ENCODE results near the gene C21orf58.
"Not testable (repeated sequence)": the region's sequence is repeated elsewhere in the genome, so short reads cannot be mapped to it uniquely, and the experiment has no call there.

The C21orf58 gene

GRCh38 chr21:46312949-46313348, 10.7 kb downstream of the C21orf58 start:
- no peak overlapping the region for H2AFZ ChIP-seq (ENCODE audit: insufficient read depth, low read length, poor library complexity)
- no peak for DNase-seq
- no peak overlapping the region for H3K9ac ChIP-seq (ENCODE audit: low read length)
- H3K23ac ChIP-seq (ENCODE audit: low read length): no peak overlapping the region
- H3K27ac ChIP-seq (ENCODE audit: low read depth, low read length): no peak overlapping the region
- H3K9me3 ChIP-seq (ENCODE audit: insufficient read depth, low read depth, low read length): no peaks in the 10 kb centered on the region
- no peak overlapping the region for H3K4me3 ChIP-seq (ENCODE audit: low read depth, low read length)
- no peak overlapping the region for H4K8ac ChIP-seq (ENCODE audit: low read depth, low read length)
- H3K27me3 ChIP-seq (ENCODE audit: insufficient read depth, low read length): no peaks in the 10 kb centered on the region
- no peak overlapping the region for H2BK5ac ChIP-seq (ENCODE audit: low read depth, low read length, poor library complexity)
- no peaks in the 10 kb centered on the region for H3K79me1 ChIP-seq (ENCODE audit: low read length)
- H3K36me3 ChIP-seq (ENCODE audit: control insufficient read depth in 1 of 2, insufficient read depth in 2 of 2, low read length in 2 of 2): peaks cover 24% of the 10 kb centered on the region in 2 experiments
- no CpG with 5 or more reads among the region's 5 CpGs for WGBS (ENCODE audit: extremely low coverage, insufficient coverage, insufficient read length)
- H2AK5ac ChIP-seq (ENCODE audit: low read length): no peak overlapping the region
- H3K4me2 ChIP-seq (ENCODE audit: low read length): no peak overlapping the region
- H3K4me1 ChIP-seq (ENCODE audit: control insufficient read depth in 1 of 2, insufficient read depth in 2 of 2, low read length in 2 of 2): peaks cover 0 to 1% of the 10 kb centered on the region in 2 experiments
- no peak overlapping the region for H3K18ac ChIP-seq (ENCODE audit: low read length)
- no peak overlapping the region for H3K14ac ChIP-seq (ENCODE audit: low read length)
- no peak overlapping the region for H4K12ac ChIP-seq (ENCODE audit: low read depth, low read length)
- H4K91ac ChIP-seq (ENCODE audit: low read depth, low read length): no peak overlapping the region
- no peak overlapping the region for H2BK12ac ChIP-seq (ENCODE audit: low read length)
- H2BK120ac ChIP-seq (ENCODE audit: insufficient read depth, low read length, poor library complexity): no peak overlapping the region
- no peak overlapping the region for H3K4ac ChIP-seq (ENCODE audit: low read depth, low read length)
- H3K79me2 ChIP-seq (ENCODE audit: control insufficient read depth, insufficient read depth, low read length, poor library complexity): no peaks in the 10 kb centered on the region

- H2AK5ac ChIP-seq (ENCODE audit: low read length): no peak overlapping the region
- no peak overlapping the region for H4K91ac ChIP-seq (ENCODE audit: low read depth, low read length)
- H2AFZ ChIP-seq (ENCODE audit: insufficient read depth, low read length, poor library complexity): no peak overlapping the region
- H3K4me3 ChIP-seq (ENCODE audit: low read depth, low read length): no peak overlapping the region
- no peaks in the 10 kb centered on the region for H3K79me2 ChIP-seq (ENCODE audit: control insufficient read depth, insufficient read depth, low read length, poor library complexity)
- H4K8ac ChIP-seq (ENCODE audit: low read depth, low read length): no peak overlapping the region
- peaks cover 24% of the 10 kb centered on the region in 2 experiments for H3K36me3 ChIP-seq (ENCODE audit: control insufficient read depth in 1 of 2, insufficient read depth in 2 of 2, low read length in 2 of 2)
- H3K79me1 ChIP-seq (ENCODE audit: low read length): no peaks in the 10 kb centered on the region
- no peak overlapping the region for H3K14ac ChIP-seq (ENCODE audit: low read length)
- H3K4ac ChIP-seq (ENCODE audit: low read depth, low read length): no peak overlapping the region
- H3K23ac ChIP-seq (ENCODE audit: low read length): no peak overlapping the region
- no peak overlapping the region for H2BK5ac ChIP-seq (ENCODE audit: low read depth, low read length, poor library complexity)
- no peaks in the 10 kb centered on the region for H3K9me3 ChIP-seq (ENCODE audit: insufficient read depth, low read depth, low read length)
- H3K27me3 ChIP-seq (ENCODE audit: insufficient read depth, low read length): no peaks in the 10 kb centered on the region
- no peak overlapping the region for H3K4me2 ChIP-seq (ENCODE audit: low read length)
- DNase-seq: no peak
- no peak overlapping the region for H2BK120ac ChIP-seq (ENCODE audit: insufficient read depth, low read length, poor library complexity)
- no peak overlapping the region for H2BK12ac ChIP-seq (ENCODE audit: low read length)
- H3K4me1 ChIP-seq (ENCODE audit: control insufficient read depth in 1 of 2, insufficient read depth in 2 of 2, low read length in 2 of 2): no peaks in the 10 kb centered on the region
- no peak overlapping the region for H3K9ac ChIP-seq (ENCODE audit: low read length)
- no peak overlapping the region for H3K18ac ChIP-seq (ENCODE audit: low read length)
- H4K12ac ChIP-seq (ENCODE audit: low read depth, low read length): no peak overlapping the region
- no peak overlapping the region for H3K27ac ChIP-seq (ENCODE audit: low read depth, low read length)
These were observed 12.1 kb downstream of the C21orf58 start for GRCh38 chr21:46311568-46311967.

DNA sequence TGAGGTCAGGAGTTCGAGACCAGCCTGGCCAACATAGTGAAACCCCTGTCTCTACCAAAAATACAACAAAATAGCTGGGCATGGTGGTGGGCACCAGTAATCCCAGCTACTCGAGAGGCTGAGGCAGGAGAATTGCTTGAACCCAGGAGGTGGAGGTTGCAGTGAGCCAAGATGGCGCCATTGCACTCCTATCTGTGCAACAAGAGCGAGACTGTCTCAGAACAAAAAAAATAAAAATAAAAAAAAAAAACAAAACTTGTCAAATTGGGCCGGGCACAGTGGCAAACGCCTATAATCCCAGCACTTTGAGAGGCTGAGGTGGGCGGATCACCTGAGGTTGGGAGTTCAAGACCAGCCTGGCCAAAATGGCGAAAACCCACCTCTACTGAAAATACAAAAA, 13.4 kb downstream of the C21orf58 start:
- H4K12ac ChIP-seq (ENCODE audit: low read depth, low read length); H4K8ac ChIP-seq (ENCODE audit: low read depth, low read length); H3K18ac ChIP-seq (ENCODE audit: low read length); H3K27me3 ChIP-seq (ENCODE audit: insufficient read depth, low read length); H4K91ac ChIP-seq (ENCODE audit: low read depth, low read length); H3K23ac ChIP-seq (ENCODE audit: low read length); H3K4me3 ChIP-seq (ENCODE audit: low read depth, low read length); H2BK5ac ChIP-seq (ENCODE audit: low read depth, low read length, poor library complexity); H2AFZ ChIP-seq (ENCODE audit: insufficient read depth, low read length, poor library complexity); H3K79me1 ChIP-seq (ENCODE audit: low read length); H2BK12ac ChIP-seq (ENCODE audit: low read length); H3K4me2 ChIP-seq (ENCODE audit: low read length); H3K4ac ChIP-seq (ENCODE audit: low read depth, low read length); H3K4me1 ChIP-seq (ENCODE audit: control insufficient read depth in 1 of 2, insufficient read depth in 2 of 2, low read length in 2 of 2); H3K79me2 ChIP-seq (ENCODE audit: control insufficient read depth, insufficient read depth, low read length, poor library complexity); H3K9ac ChIP-seq (ENCODE audit: low read length); DNase-seq; H2AK5ac ChIP-seq (ENCODE audit: low read length); H3K9me3 ChIP-seq (ENCODE audit: insufficient read depth, low read depth, low read length); H2BK120ac ChIP-seq (ENCODE audit: insufficient read depth, low read length, poor library complexity); H3K14ac ChIP-seq (ENCODE audit: low read length); H3K27ac ChIP-seq (ENCODE audit: low read depth, low read length): not testable (repeated sequence)
- H3K36me3 ChIP-seq (ENCODE audit: control insufficient read depth in 1 of 2, insufficient read depth in 2 of 2, low read length in 2 of 2): peaks cover 20% of the 10 kb centered on the region in 2 experiments
- WGBS (ENCODE audit: extremely low coverage, insufficient coverage, insufficient read length): no CpG with 5 or more reads among the region's 8 CpGs

- no peaks in the 10 kb centered on the region for H3K79me1 ChIP-seq (ENCODE audit: low read length)
- no peaks in the 10 kb centered on the region for H3K9me3 ChIP-seq (ENCODE audit: insufficient read depth, low read depth, low read length)
- H4K91ac ChIP-seq (ENCODE audit: low read depth, low read length): no peak overlapping the region
- H3K27me3 ChIP-seq (ENCODE audit: insufficient read depth, low read length): no peaks in the 10 kb centered on the region
- H3K4me2 ChIP-seq (ENCODE audit: low read length): no peak overlapping the region
- H2AFZ ChIP-seq (ENCODE audit: insufficient read depth, low read length, poor library complexity): no peak overlapping the region
- no peak overlapping the region for H4K8ac ChIP-seq (ENCODE audit: low read depth, low read length)
- no peak overlapping the region for H3K27ac ChIP-seq (ENCODE audit: low read depth, low read length)
- peaks cover 10 to 16% of the 10 kb centered on the region in 2 experiments for H3K36me3 ChIP-seq (ENCODE audit: control insufficient read depth in 1 of 2, insufficient read depth in 2 of 2, low read length in 2 of 2)
- no peak overlapping the region for H3K9ac ChIP-seq (ENCODE audit: low read length)
- no peak overlapping the region for H2BK120ac ChIP-seq (ENCODE audit: insufficient read depth, low read length, poor library complexity)
- H3K18ac ChIP-seq (ENCODE audit: low read length): no peak overlapping the region
- H2BK12ac ChIP-seq (ENCODE audit: low read length): no peak overlapping the region
- no peaks in the 10 kb centered on the region for H3K4me1 ChIP-seq (ENCODE audit: control insufficient read depth in 1 of 2, insufficient read depth in 2 of 2, low read length in 2 of 2)
- no peak overlapping the region for H3K23ac ChIP-seq (ENCODE audit: low read length)
- no peak overlapping the region for H4K12ac ChIP-seq (ENCODE audit: low read depth, low read length)
- H2AK5ac ChIP-seq (ENCODE audit: low read length): no peak overlapping the region
- no peaks in the 10 kb centered on the region for H3K79me2 ChIP-seq (ENCODE audit: control insufficient read depth, insufficient read depth, low read length, poor library complexity)
- no CpG with 5 or more reads among the region's 2 CpGs for WGBS (ENCODE audit: extremely low coverage, insufficient coverage, insufficient read length)
- no peak overlapping the region for H2BK5ac ChIP-seq (ENCODE audit: low read depth, low read length, poor library complexity)
- H3K4ac ChIP-seq (ENCODE audit: low read depth, low read length): no peak overlapping the region
- no peak overlapping the region for H3K4me3 ChIP-seq (ENCODE audit: low read depth, low read length)
- no peak overlapping the region for H3K14ac ChIP-seq (ENCODE audit: low read length)
- DNase-seq: no peak
These were observed 15.2 kb downstream of the C21orf58 start for GRCh38 chr21:46308431-46308830.

Data from trophoblast cell (in vitro differentiated cells and primary cell).